ENCODE measurements around the gene CENPN.

GRCh38 chr16:81026429-81026828, 19.4 kb downstream of the CENPN start:
- TF ChIP-seq EP300 (IDR thresholded peaks at IDR 0.05; ENCODE audit: borderline replicate concordance) (no peak), ZBTB7A (IDR thresholded peaks at IDR 0.05; ENCODE audit: low read depth) (no peak), YY1 (IDR thresholded peaks at IDR 0.05; ENCODE audit: low read depth) (no peak), CREB1 (IDR thresholded peaks at IDR 0.05; ENCODE audit: low read depth) (no peak)
- TF ChIP-seq, protein P1, sequence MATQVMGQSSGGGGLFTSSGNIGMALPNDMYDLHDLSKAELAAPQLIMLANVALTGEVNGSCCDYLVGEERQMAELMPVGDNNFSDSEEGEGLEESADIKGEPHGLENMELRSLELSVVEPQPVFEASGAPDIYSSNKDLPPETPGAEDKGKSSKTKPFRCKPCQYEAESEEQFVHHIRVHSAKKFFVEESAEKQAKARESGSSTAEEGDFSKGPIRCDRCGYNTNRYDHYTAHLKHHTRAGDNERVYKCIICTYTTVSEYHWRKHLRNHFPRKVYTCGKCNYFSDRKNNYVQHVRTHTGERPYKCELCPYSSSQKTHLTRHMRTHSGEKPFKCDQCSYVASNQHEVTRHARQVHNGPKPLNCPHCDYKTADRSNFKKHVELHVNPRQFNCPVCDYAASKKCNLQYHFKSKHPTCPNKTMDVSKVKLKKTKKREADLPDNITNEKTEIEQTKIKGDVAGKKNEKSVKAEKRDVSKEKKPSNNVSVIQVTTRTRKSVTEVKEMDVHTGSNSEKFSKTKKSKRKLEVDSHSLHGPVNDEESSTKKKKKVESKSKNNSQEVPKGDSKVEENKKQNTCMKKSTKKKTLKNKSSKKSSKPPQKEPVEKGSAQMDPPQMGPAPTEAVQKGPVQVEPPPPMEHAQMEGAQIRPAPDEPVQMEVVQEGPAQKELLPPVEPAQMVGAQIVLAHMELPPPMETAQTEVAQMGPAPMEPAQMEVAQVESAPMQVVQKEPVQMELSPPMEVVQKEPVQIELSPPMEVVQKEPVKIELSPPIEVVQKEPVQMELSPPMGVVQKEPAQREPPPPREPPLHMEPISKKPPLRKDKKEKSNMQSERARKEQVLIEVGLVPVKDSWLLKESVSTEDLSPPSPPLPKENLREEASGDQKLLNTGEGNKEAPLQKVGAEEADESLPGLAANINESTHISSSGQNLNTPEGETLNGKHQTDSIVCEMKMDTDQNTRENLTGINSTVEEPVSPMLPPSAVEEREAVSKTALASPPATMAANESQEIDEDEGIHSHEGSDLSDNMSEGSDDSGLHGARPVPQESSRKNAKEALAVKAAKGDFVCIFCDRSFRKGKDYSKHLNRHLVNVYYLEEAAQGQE (IDR thresholded peaks at IDR 0.05; ENCODE audit: low read depth), result no peak
